ENCODE data around the gene RWDD4.
A peak's percentile ranks its signal among the peaks of the same experiment; 100 is the strongest.

The RWDD4 gene

GRCh38 chr4:183659029-183659871, at the start of gene RWDD4, which contains the start of gene TRAPPC11:
Gene RWDD4 (minus strand): TSS chr4:183659185. CDS start chr4:183658952, 233 bp downstream.
Gene TRAPPC11 (plus strand): TSS chr4:183659293. CDS start chr4:183663868, 4,575 bp downstream.
- DNase-seq = peak; percentile 93 to 96 (median 94)

- DNase-seq = no peak
These were observed 43.5 kb upstream of the RWDD4 start for GRCh38 chr4:183702492-183702891.

DNA sequence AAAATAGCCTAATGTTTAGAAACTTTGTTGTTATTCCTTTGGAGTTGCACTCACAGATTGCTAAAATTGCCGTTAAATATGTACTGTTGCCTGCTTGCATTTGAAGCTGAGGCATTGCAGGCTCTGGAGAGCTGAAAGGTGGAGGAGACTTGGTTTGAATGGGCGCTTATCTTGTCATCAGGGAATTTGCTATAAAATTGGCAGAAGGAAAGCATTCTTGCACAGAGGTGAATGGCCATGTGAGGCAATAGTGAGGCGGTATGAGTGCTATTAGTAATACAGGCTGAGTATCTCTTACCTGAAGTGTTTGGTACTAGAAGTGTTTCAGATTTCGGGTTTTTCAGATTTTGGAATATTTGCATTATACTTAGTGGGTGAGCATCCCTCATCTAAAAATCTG, 41.4 kb upstream of the RWDD4 start:
- DNase-seq = no peak

GRCh38 chr4:183698909-183699308, 39.9 kb upstream of the RWDD4 start:
- no peak for DNase-seq

DNA sequence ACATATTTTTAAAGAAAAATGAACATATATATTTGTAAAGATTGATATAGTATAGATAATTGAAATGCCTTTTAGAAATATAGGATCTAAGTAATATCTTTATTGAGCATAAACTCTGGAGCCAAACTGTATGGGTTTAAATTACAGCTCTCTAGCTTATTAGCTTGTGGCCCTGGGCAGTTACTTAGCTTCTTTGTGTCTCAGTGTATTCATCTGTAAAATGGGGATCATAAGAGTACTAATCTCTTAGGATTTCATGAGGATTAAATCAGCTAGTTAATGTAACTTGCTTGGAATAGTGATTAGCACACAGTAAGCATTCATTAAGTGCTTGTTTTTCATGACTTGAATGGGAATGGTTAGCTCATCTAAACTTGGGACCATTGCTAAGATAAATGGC, 32.9 kb upstream of the RWDD4 start:
- DNase-seq = no peak

- no peak for DNase-seq
These were observed 32.0 kb upstream of the RWDD4 start for GRCh38 chr4:183691006-183691405.

DNA sequence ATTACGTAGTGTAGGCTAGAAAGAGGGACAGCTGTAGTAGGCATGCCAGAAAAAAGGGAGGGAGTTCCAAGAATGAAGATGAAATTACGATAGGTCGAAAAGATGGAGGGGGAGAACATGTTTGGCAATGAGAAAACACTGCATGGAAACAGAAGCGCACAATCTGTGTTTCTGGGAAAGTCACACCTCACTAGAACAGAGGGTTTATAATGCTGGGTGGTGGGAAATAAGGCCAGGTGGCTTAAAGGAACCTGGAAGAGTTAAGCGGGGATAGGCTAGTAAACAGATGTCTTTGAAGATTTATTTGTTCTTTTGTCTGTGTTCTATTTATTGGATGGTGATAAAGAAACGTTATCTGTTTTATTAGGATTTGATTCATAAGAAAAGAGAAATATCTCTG, 29.2 kb upstream of the RWDD4 start:
- DNase-seq = no peak

GRCh38 chr4:183686461-183686860, 27.5 kb upstream of the RWDD4 start:
- DNase-seq = no peak

GRCh38 chr4:183681119-183681518, 22.1 kb upstream of the RWDD4 start:
- DNase-seq = no peak

GRCh38 chr4:183675625-183676024, 16.6 kb upstream of the RWDD4 start:
- DNase-seq = no peak

DNA sequence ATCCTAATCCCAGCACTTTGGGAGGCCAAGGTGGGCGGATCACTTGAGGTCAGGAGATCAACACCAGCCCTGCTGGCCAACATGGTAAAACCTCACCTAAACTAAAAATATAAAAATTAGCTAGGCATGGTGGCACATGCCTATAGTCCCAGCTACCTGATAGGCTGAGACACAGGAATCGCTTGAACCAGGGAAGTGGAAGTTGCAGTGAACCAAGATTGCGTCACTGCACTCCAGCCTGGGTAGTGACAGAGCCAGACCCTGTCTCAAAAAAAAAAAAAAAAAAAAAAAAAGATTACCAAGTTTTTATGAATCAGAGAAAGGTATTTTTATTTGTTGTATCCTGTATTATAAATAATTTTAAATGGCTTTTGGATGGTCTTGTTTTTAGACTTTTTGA, 15.2 kb upstream of the RWDD4 start:
- no peak for DNase-seq

GRCh38 chr4:183670960-183671555, 12.1 kb upstream of the RWDD4 start:
- DNase-seq = no peak

DNA sequence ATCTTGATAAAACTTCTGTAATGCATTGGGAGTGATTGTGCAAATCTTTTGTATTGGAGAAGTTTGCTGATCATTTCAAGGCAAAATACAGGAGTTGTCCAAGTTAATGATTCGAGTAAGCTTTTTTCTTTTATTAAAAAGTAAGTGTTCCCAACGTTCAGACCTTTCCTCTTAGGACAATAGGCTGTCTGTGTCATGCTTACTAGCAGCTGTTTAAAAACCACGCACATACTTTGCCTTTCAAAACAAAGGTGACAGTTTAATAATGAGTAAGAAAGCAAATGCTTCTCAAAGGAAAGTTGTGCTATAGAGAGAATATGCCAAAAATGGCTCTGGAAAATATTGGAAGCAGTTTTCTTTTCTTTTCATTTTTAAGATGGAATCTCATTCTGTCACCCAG, 11.3 kb upstream of the RWDD4 start:
- DNase-seq = no peak

DNA sequence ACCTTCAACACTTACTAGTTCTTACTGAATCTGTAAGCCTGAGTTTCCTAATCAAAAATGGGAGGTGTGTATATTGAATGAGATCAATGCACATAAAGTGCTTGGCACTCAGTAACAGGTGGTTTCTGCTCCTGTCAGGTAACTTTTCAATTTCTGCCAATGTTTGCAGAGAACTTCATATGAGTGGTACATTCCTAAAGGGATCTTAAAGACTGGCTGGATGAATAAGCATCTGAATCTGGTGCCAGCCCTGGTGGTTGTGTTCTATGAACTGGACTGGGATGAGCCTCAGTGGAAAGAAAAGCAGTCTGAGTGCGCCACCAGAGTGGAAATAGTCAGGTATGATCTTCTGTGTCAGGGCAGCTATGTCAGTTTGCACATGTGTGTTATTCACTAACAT, 7.1 kb upstream of the RWDD4 start:
- DNase-seq = no peak

- DNase-seq = no peak
These were observed 872 bp upstream of the RWDD4 start for GRCh38 chr4:183659872-183660242.

DNA sequence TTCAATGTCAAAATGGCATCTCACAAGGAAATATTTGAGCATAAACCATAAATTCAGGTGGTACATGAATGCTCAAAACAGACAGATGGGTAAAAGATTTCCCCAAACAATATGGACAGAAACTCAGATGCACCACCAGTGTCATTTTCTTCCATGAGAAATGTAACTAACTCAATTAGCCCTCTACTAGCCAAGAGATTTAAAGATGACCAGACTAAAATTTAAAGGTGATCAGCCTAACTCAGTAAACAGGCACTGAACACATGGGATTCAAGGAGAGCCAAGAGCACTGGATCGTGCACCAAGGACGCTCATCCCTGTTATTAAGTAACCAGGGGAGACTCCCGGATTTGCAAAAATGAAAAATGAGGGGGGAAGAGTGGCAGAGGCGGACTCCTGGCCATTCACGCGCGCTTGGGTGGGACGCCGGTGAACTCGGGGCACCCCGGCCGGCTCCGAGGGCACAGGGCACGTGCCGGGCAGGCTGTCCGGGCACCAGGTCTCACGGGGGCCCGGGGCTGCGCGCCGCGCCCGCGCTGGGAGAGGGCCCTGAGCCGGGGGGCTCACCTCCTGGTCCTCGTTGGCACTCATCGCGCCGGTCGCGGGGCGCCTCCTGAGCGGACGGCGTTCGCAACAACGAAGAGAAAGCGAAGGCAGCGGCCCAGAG, 490 bp downstream of the RWDD4 start:
- DNase-seq = peak in 2 of 6 experiments; percentile 11 to 17

GRCh38 chr4:183657564-183657963, 1.4 kb downstream of the RWDD4 start:
- no peak for DNase-seq

- DNase-seq = no peak
These were observed 13.7 kb downstream of the RWDD4 start for GRCh38 chr4:183645326-183645725.

GRCh38 chr4:183639291-183639690, 19.7 kb downstream of the RWDD4 start:
- DNase-seq = no peak

- no peak for DNase-seq
These were observed 20.5 kb downstream of the RWDD4 start for GRCh38 chr4:183638436-183638835.

DNA sequence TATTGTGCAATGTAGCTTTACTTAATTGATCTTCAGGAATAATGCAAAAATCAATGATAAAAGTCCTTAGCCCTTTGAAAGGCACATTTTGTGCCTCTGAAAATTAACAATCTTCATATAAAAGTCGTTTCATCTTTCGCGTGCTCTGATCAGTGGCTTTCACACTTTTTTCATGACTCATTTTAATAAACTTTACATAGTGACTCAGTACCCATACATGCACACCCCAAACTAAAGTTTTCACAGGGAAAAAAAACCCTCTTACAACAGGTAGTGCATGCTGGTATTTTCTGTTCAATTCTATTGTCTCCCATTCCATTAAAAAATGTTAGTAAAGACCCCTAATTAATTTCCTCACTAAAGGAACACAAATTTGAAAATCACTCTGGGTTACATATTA, 21.5 kb downstream of the RWDD4 start:
- no peak for DNase-seq

- DNase-seq = no peak
These were observed 22.1 kb downstream of the RWDD4 start for GRCh38 chr4:183636923-183637322.

DNA sequence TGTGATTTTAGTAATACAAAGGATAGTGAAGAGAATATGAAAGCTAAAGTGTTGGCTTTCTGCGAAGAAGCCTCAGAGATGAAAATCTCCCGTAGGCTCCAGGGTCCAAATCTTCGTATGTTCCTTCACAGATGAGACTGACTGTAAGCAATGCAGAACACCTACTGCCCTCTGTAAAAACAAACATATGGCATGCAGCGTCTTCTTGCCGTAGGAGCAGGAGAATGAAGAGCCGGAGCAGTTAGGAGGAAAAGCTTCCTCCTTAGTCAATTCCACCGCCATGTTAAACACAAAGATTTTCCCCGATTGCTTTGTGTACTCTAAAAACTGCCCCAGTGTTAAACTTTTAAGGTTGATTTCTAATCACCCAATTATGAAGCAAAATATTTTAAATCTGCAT, 22.5 kb downstream of the RWDD4 start:
- no peak for DNase-seq

- no peak for DNase-seq
These were observed 23.2 kb downstream of the RWDD4 start for GRCh38 chr4:183635741-183636140.
